H9 (cell line): ENCODE data around the gene PID1. TPM values are rescaled to one million over a fixed set of nuclear protein-coding genes. Genes with fewer than 3 reads are reported as not detected.

ENCODE experiments used
- DNase-seq: peaks from one replicate; pipeline ENCODE4 v3.0.0-alpha.2; 2017
- H2AFZ ChIP-seq: one replicate; pipeline ENCODE4 v1.6.1; 2013; ENCODE audit warnings: mild to moderate bottlenecking, low read length, control low read depth, moderate library complexity
- H2AK5ac ChIP-seq: 2 replicates; pipeline ENCODE4 v1.6.1; 2013; ENCODE audit warnings: low read length, control low read depth, mixed read lengths; ENCODE audit not compliant: insufficient read length
- H2BK120ac ChIP-seq: one replicate; pipeline ENCODE4 v1.6.1; 2013; ENCODE audit warnings: low read depth, mild to moderate bottlenecking, low read length, control low read depth, inconsistent platforms; ENCODE audit not compliant: poor library complexity, severe bottlenecking
- H2BK12ac ChIP-seq: 2 replicates; pipeline ENCODE4 v1.6.1; 2013; ENCODE audit warnings: low read length, control low read depth, mixed read lengths, low read depth; ENCODE audit not compliant: insufficient read length
- H2BK15ac ChIP-seq: 2 replicates; pipeline ENCODE4 v1.6.1; 2013; ENCODE audit warnings: low read depth, low read length, control low read depth
- H2BK20ac ChIP-seq: one replicate; pipeline ENCODE4 v1.6.1; 2013; ENCODE audit warnings: low read depth, mild to moderate bottlenecking, low read length, control low read depth, inconsistent platforms; ENCODE audit not compliant: poor library complexity, severe bottlenecking
- H2BK5ac ChIP-seq: 2 replicates; pipeline ENCODE4 v1.6.1; 2013; ENCODE audit warnings: low read length, control low read depth, mixed read lengths; ENCODE audit not compliant: insufficient read length
- H3K14ac ChIP-seq: 2 replicates; pipeline ENCODE4 v1.6.1; 2013; ENCODE audit warnings: low read length, control low read depth; ENCODE audit not compliant: insufficient read depth
- H3K18ac ChIP-seq: 2 replicates; pipeline ENCODE4 v1.6.1; 2013; ENCODE audit warnings: low read depth, mild to moderate bottlenecking, mixed read lengths, low read length, control low read depth; ENCODE audit not compliant: insufficient read length
- H3K23ac ChIP-seq: 2 replicates; pipeline ENCODE4 v1.6.1; 2013; ENCODE audit warnings: low read length, control low read depth, mixed read lengths, low read depth; ENCODE audit not compliant: insufficient read length
- H3K23me2 ChIP-seq: 2 replicates; pipeline ENCODE4 v1.6.1; 2013; ENCODE audit warnings: low read depth, mild to moderate bottlenecking, mixed read lengths, low read length, control low read depth; ENCODE audit not compliant: insufficient read length, poor library complexity, severe bottlenecking
- H3K27ac ChIP-seq: 2 replicates; pipeline ENCODE4 v1.5.1; 2013; ENCODE audit warnings: low read length, control low read depth, mixed read lengths, low read depth; ENCODE audit not compliant: insufficient read length
- H3K27me3 ChIP-seq: 2 replicates; pipeline ENCODE4 v1.6.1; 2013; ENCODE audit warnings: low read length, control low read depth, inconsistent platforms; ENCODE audit not compliant: insufficient read depth
- H3K4ac ChIP-seq: 2 replicates; pipeline ENCODE4 v1.6.1; 2013; ENCODE audit warnings: low read depth, mild to moderate bottlenecking, control low read depth, inconsistent platforms, low read length, moderate library complexity
- H3K4me1 ChIP-seq: 2 replicates; pipeline ENCODE4 v1.6.1; 2013; ENCODE audit warnings: low read length, control low read depth, inconsistent platforms; ENCODE audit not compliant: insufficient read depth
- H3K4me2 ChIP-seq: 2 replicates; pipeline ENCODE4 v1.6.1; 2013; ENCODE audit warnings: low read length, control low read depth, mixed read lengths; ENCODE audit not compliant: insufficient read length, insufficient read depth
- H3K56ac ChIP-seq: 2 replicates; pipeline ENCODE4 v1.6.1; 2013; ENCODE audit warnings: low read depth, mild to moderate bottlenecking, mixed read lengths, low read length, control low read depth; ENCODE audit not compliant: insufficient read length
- H3K79me1 ChIP-seq: 2 replicates; pipeline ENCODE4 v1.6.1; 2013; ENCODE audit warnings: low read depth, mild to moderate bottlenecking, moderate library complexity, low read length, control low read depth, inconsistent platforms; ENCODE audit not compliant: insufficient read depth, poor library complexity, severe bottlenecking
- H3K79me2 ChIP-seq: 2 replicates; pipeline ENCODE4 v1.6.1; 2013; ENCODE audit warnings: low read length, control low read depth, inconsistent platforms; ENCODE audit not compliant: insufficient read depth
- H3K9ac ChIP-seq: 2 replicates; pipeline ENCODE4 v1.6.1; 2013; ENCODE audit warnings: low read length, control low read depth, mixed read lengths; ENCODE audit not compliant: insufficient read length; ENCODE audit errors: extremely low read depth
- H3K9me3 ChIP-seq: one replicate; pipeline ENCODE4 v1.6.1; 2013; ENCODE audit warnings: low read depth, low read length, inconsistent platforms; ENCODE audit not compliant: control insufficient read depth
- H3T11ph ChIP-seq: one replicate; pipeline ENCODE4 v1.6.1; 2013; ENCODE audit warnings: mild to moderate bottlenecking, low read length, control low read depth, inconsistent platforms
- H4K20me1 ChIP-seq: one replicate; pipeline ENCODE4 v1.6.1; 2013; ENCODE audit not compliant: control insufficient read depth, insufficient read length, insufficient read depth
- H4K5ac ChIP-seq: 2 replicates; pipeline ENCODE4 v1.6.1; 2013; ENCODE audit warnings: low read depth, mild to moderate bottlenecking, mixed read lengths, low read length, control low read depth; ENCODE audit not compliant: insufficient read length
- H4K8ac ChIP-seq: replicated peaks from 2 replicates; pipeline ENCODE4 v1.6.1; 2013; ENCODE audit warnings: low read length, control low read depth, mixed read lengths, low read depth; ENCODE audit not compliant: insufficient read length
- H4K91ac ChIP-seq: 2 replicates; pipeline ENCODE4 v1.6.1; 2013; ENCODE audit warnings: low read depth, mild to moderate bottlenecking, moderate library complexity, mixed read lengths, low read length, control low read depth; ENCODE audit not compliant: insufficient read length
- H3K27ac Mint-ChIP-seq, 3 experiments: 2 replicates in 2 of 3; 3 replicates in 1 of 3; pipeline ENCODE4 v1.8.0; 2020 to 2021; ENCODE audit warnings: mixed read lengths in 3 of 3, mild to moderate bottlenecking in 1 of 3, moderate library complexity in 1 of 3
- H3K27me3 Mint-ChIP-seq: 2 replicates; pipeline ENCODE4 v1.8.0; 2021; ENCODE audit warnings: low read depth, mild to moderate bottlenecking, moderate library complexity, mixed read lengths
- H3K36me3 Mint-ChIP-seq, 3 experiments: 2 replicates in 2 of 3; 3 replicates in 1 of 3; pipeline ENCODE4 v1.8.0; 2020 to 2021; ENCODE audit warnings: low read depth in 3 of 3, mixed read lengths in 3 of 3; ENCODE audit not compliant: insufficient read depth in 1 of 3
- H3K4me1 Mint-ChIP-seq, 2 experiments: 2 replicates each; pipeline ENCODE4 v1.8.0; 2020; ENCODE audit warnings: mixed read lengths in 2 of 2
- H3K4me3 Mint-ChIP-seq, 2 experiments: 2 replicates in 1 of 2; 3 replicates in 1 of 2; pipeline ENCODE4 v1.8.0; 2020 to 2021; ENCODE audit warnings: mild to moderate bottlenecking in 2 of 2, mixed read lengths in 2 of 2, moderate library complexity in 1 of 2
- H3K9me3 Mint-ChIP-seq, 2 experiments: 2 replicates in 1 of 2; 3 replicates in 1 of 2; pipeline ENCODE4 v1.8.0; 2020; ENCODE audit warnings: mild to moderate bottlenecking in 2 of 2, mixed read lengths in 2 of 2, moderate library complexity in 1 of 2
- CTCF ChIP-seq: fragments of 200-600 bp; sonication (generic); conservative IDR thresholded peaks from 3 replicates; pipeline ENCODE4 v1.8.0; 2021; ENCODE audit warnings: antibody characterized with exemption, mild to moderate bottlenecking
- WGBS: extraction: QIAGEN DNeasy Blood & Tissue Kit; methylation state at CpG from one replicate; pipeline ENCODE4 v1.1.7; 2013; ENCODE audit warnings: missing lambda C conversion rate, low lambda C conversion rate, mixed read lengths; ENCODE audit not compliant: insufficient read length; ENCODE audit errors: extremely low coverage; 5-methylcytosine and 5-hydroxymethylcytosine counted together
- total RNA-seq: library from RNA; stranded (reverse); gene quantifications from 2 replicates; pipeline ENCODE4 v1.2.1, GENCODE V29; 2021

The PID1 gene
- total RNA-seq, 1 experiment from 2014 or later: 1.4 TPM

- no peak overlapping the region for H3K23ac ChIP-seq
- H3K27me3 Mint-ChIP-seq: no peaks in the 10 kb centered on the region
- no peak overlapping the region for H2BK20ac ChIP-seq
- H4K91ac ChIP-seq: no peak overlapping the region
- H3K4ac ChIP-seq: no peak overlapping the region
- no peak overlapping the region for H3T11ph ChIP-seq
- H2BK12ac ChIP-seq: no peak overlapping the region
- H3K4me1 ChIP-seq: no peaks in the 10 kb centered on the region
- no peak overlapping the region for H4K5ac ChIP-seq
- no peaks in the 10 kb centered on the region for H4K20me1 ChIP-seq
- no peaks in the 10 kb centered on the region for H3K79me1 ChIP-seq
- WGBS: no CpG with 5 or more reads among the region's 5 CpGs
- H3K4me3 Mint-ChIP-seq: no peak overlapping the region
- H3K79me2 ChIP-seq: no peaks in the 10 kb centered on the region
- no peak for DNase-seq
- H2BK5ac ChIP-seq: no peak overlapping the region
- H2BK15ac ChIP-seq: no peak overlapping the region
- H3K9me3 ChIP-seq: no peaks in the 10 kb centered on the region
- no peaks in the 10 kb centered on the region for H3K36me3 Mint-ChIP-seq
- H4K8ac ChIP-seq: no peak overlapping the region
- H3K27me3 ChIP-seq: no peaks in the 10 kb centered on the region
- no peaks in the 10 kb centered on the region for H3K23me2 ChIP-seq
- H3K14ac ChIP-seq: no peak overlapping the region
- H2AFZ ChIP-seq: no peak overlapping the region
- H3K56ac ChIP-seq: no peak overlapping the region
- no peaks in the 10 kb centered on the region for H3K4me1 Mint-ChIP-seq
- H3K18ac ChIP-seq: no peak overlapping the region
- no peak overlapping the region for H3K9ac ChIP-seq
- TF ChIP-seq CTCF: no peak
- H2BK120ac ChIP-seq: no peak overlapping the region
- H3K4me2 ChIP-seq: no peak overlapping the region
- no peak overlapping the region for H3K27ac Mint-ChIP-seq
- no peaks in the 10 kb centered on the region for H3K9me3 Mint-ChIP-seq
- no peak overlapping the region for H3K27ac ChIP-seq
- H2AK5ac ChIP-seq: no peak overlapping the region
Observed at GRCh38 chr2:229083606-229084340, 187.3 kb downstream of the PID1 start.
